Measurements from ENCODE around the gene CLEC16A. TPM values are rescaled to one million over a fixed set of nuclear protein-coding genes. Genes with fewer than 3 reads are reported as not detected.

The CLEC16A gene
- total RNA-seq, 4 donors from 2014 or later = 29.5 to 58.8 (median 48.4) TPM

- H3K27ac ChIP-seq = no peak overlapping the region
- H3K4me1 ChIP-seq = no peaks in the 10 kb centered on the region
- intact Hi-C loops (cut with DNase I) = no loop called here
- H3K36me3 ChIP-seq = no peaks in the 10 kb centered on the region
- no peak for TF ChIP-seq POLR2A (IDR thresholded peaks at IDR 0.05)
- TF ChIP-seq CTCF (IDR thresholded peaks at IDR 0.05) = no peak
- 86 to 91% methylated on average over 9 of the region's 9 CpGs for WGBS, 2 donors
- no peak overlapping the region for H3K4me3 ChIP-seq (replicated peaks in 1 of 3)
- no peaks in the 10 kb centered on the region for H3K9me3 ChIP-seq
- no peaks in the 10 kb centered on the region for H3K27me3 ChIP-seq
- no peak for DNase-seq
These were observed 207.0 kb downstream of the CLEC16A start for GRCh38 chr16:11151156-11151884.

- intact Hi-C loops (cut with DNase I) = no loop called here
These were observed 207.7 kb downstream of the CLEC16A start for GRCh38 chr16:11151885-11152629.

GRCh38 chr16:11152677-11153331 is 208.4 kb downstream of the CLEC16A start:
- Histone ChIP-seq H3K4me3 (replicated peaks in 1 of 3) (no peak overlapping the region), H3K9me3 (no peaks in the 10 kb centered on the region), H3K4me1 (no peaks in the 10 kb centered on the region), H3K36me3 (no peaks in the 10 kb centered on the region), H3K27me3 (no peaks in the 10 kb centered on the region), H3K27ac (no peak overlapping the region)
- TF ChIP-seq CTCF (IDR thresholded peaks at IDR 0.05) (no peak), POLR2A (IDR thresholded peaks at IDR 0.05) (no peak)
- WGBS, 2 donors = 81 to 82% methylated on average over 17 of the region's 17 CpGs
- intact Hi-C loops (cut with DNase I) = no loop called here
- DNase-seq = no peak

More at GRCh38 chr16:11151885-11152629, 207.7 kb downstream of the CLEC16A start:
- Histone ChIP-seq H3K27me3 (no peaks in the 10 kb centered on the region), H3K27ac (no peak overlapping the region), H3K4me3 (replicated peaks in 1 of 3) (no peak overlapping the region), H3K4me1 (no peaks in the 10 kb centered on the region), H3K36me3 (no peaks in the 10 kb centered on the region), H3K9me3 (no peaks in the 10 kb centered on the region)
- DNase-seq = no peak
- 93 to 95% methylated on average over 12 of the region's 12 CpGs for WGBS, 2 donors
- TF ChIP-seq POLR2A (IDR thresholded peaks at IDR 0.05) (no peak), CTCF (IDR thresholded peaks at IDR 0.05) (no peak)

- Histone ChIP-seq H3K4me3 (replicated peaks in 1 of 3) (no peak overlapping the region), H3K4me1 (no peaks in the 10 kb centered on the region), H3K27me3 (no peaks in the 10 kb centered on the region), H3K9me3 (no peaks in the 10 kb centered on the region), H3K27ac (no peak overlapping the region), H3K36me3 (no peaks in the 10 kb centered on the region)
- 86 to 93% methylated on average over 10 to 13 of the region's 13 CpGs for WGBS, 2 donors
- TF ChIP-seq POLR2A (IDR thresholded peaks at IDR 0.05) = no peak
- TF ChIP-seq CTCF (IDR thresholded peaks at IDR 0.05) = no peak
- DNase-seq = no peak
- intact Hi-C loops (cut with DNase I) = no loop called here
These were observed 211.0 kb downstream of the CLEC16A start for GRCh38 chr16:11155284-11155806.

Data from thyroid gland (tissue), 4 donors.